WERI-Rb-1 (cell line): ENCODE measurements around the gene FREM1.

ENCODE experiments used
- DNase-seq: peaks from one replicate; pipeline ENCODE4 v3.0.0-alpha.2; 2020
- H3K27ac ChIP-seq: fragments of 250-450 bp; sonication (Bioruptor Pico); 2 replicates; pipeline ENCODE4 v1.5.1; 2020; ENCODE audit warnings: mild to moderate bottlenecking, moderate library complexity
- H3K27me3 ChIP-seq: fragments of 250-450 bp; sonication (Bioruptor Pico); 2 replicates; pipeline ENCODE4 v1.5.1; 2021; ENCODE audit warnings: mild to moderate bottlenecking, low read depth, moderate library complexity; ENCODE audit not compliant: insufficient read depth, severe bottlenecking
- H3K36me3 ChIP-seq: fragments of 250-450 bp; sonication (Bioruptor Pico); 2 replicates; pipeline ENCODE4 v1.5.1; 2020; ENCODE audit warnings: mild to moderate bottlenecking, moderate library complexity
- H3K4me3 ChIP-seq: 2 replicates; pipeline ENCODE4 v1.5.1; 2011; ENCODE audit warnings: low read depth, mild to moderate bottlenecking, control low read depth, low read length
- H3K9me3 ChIP-seq: fragments of 250-450 bp; sonication (Bioruptor Pico); 2 replicates; pipeline ENCODE4 v1.5.1; 2021; ENCODE audit warnings: mild to moderate bottlenecking, moderate library complexity; ENCODE audit not compliant: severe bottlenecking
- TF ChIP-seq, protein P1 (sequence below): IDR thresholded peaks from 2 replicates; pipeline ENCODE4 v1.5.1; 2011; ENCODE audit warnings: low read depth, mild to moderate bottlenecking, control low read depth, inconsistent platforms, low read length

The FREM1 gene

DNA sequence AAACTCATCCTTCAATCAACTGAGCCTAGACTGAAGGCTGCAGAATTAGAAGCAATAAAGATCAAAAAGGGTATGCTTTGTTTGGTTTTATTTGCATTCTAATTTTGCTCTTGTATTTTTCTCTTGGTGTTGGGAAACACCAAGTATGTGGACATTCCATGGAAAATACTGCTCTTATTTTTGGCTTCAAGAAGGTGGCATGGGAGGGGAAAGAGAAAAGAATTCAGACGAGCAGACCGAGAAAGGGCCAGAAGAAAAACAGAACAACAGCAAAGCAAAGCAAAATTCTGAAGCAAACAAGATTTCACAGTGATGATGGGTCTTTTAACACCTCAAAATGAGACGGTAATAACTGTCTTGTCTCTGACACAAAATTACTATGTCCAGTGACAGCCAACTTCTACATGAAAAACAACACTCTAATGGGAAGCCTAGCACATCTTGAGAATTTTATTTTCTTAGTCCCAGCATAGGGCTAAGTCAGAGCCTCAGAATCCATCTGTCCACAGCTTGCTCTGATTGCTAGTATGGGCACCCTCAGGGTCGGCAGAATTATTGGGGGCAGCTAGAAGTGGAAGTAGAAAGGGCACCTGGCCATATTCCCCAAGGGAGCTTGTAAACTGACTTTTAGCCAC is 26.8 kb downstream of the FREM1 start:
- DNase-seq: no peak
- no peak overlapping the region for H3K4me3 ChIP-seq
- H3K27ac ChIP-seq: no peak overlapping the region
- H3K9me3 ChIP-seq: no peaks in the 10 kb centered on the region
- TF ChIP-seq, protein P1, sequence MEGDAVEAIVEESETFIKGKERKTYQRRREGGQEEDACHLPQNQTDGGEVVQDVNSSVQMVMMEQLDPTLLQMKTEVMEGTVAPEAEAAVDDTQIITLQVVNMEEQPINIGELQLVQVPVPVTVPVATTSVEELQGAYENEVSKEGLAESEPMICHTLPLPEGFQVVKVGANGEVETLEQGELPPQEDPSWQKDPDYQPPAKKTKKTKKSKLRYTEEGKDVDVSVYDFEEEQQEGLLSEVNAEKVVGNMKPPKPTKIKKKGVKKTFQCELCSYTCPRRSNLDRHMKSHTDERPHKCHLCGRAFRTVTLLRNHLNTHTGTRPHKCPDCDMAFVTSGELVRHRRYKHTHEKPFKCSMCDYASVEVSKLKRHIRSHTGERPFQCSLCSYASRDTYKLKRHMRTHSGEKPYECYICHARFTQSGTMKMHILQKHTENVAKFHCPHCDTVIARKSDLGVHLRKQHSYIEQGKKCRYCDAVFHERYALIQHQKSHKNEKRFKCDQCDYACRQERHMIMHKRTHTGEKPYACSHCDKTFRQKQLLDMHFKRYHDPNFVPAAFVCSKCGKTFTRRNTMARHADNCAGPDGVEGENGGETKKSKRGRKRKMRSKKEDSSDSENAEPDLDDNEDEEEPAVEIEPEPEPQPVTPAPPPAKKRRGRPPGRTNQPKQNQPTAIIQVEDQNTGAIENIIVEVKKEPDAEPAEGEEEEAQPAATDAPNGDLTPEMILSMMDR: no peak
- H3K27me3 ChIP-seq: no peaks in the 10 kb centered on the region
- no peaks in the 10 kb centered on the region for H3K36me3 ChIP-seq

DNA sequence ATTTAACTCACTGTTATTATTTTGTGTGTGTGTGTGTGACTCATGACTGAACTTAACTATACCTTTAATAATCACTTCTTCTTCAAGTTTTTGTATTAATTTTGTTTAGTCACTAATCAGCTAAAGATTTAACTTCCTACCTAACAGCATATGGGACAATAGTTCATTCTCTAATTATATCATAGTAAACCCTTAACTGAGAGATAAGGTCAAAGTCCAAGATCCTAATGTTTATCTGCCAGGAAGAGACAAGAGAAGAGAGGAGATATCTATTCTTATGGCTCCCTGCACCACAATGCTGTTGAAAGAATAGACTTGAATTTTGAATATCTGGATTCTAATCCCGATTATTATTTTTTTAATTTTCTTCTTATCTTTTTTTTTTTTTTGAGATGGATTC is 28.1 kb downstream of the FREM1 start:
- Histone ChIP-seq H3K36me3 (no peaks in the 10 kb centered on the region), H3K27me3 (no peaks in the 10 kb centered on the region), H3K27ac (no peak overlapping the region), H3K4me3 (no peak overlapping the region), H3K9me3 (no peaks in the 10 kb centered on the region)
- DNase-seq: no peak
- TF ChIP-seq, protein P1: no peak

DNA sequence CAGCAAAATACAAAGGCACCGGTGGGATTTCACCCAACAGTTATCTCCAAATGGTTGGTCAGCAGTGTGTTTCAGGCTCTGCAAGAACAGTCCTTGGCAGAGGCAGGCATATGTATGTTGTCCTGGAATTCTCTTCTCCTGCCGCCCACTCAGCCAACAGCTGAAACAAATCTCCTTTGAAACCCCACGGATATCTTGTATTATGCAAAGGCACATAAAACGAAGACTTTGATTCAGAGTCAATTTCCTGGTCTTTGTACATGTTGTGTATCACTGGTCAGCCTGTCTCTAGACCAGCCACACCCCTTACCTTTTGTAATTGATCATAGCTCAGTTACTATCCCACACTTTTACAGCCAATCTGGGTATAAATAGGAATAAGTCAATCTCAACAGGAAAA is 29.2 kb downstream of the FREM1 start:
- TF ChIP-seq, protein P1: no peak
- no peak for DNase-seq
- Histone ChIP-seq H3K27me3 (no peaks in the 10 kb centered on the region), H3K36me3 (no peaks in the 10 kb centered on the region), H3K27ac (no peak overlapping the region), H3K4me3 (no peak overlapping the region), H3K9me3 (no peaks in the 10 kb centered on the region)

DNA sequence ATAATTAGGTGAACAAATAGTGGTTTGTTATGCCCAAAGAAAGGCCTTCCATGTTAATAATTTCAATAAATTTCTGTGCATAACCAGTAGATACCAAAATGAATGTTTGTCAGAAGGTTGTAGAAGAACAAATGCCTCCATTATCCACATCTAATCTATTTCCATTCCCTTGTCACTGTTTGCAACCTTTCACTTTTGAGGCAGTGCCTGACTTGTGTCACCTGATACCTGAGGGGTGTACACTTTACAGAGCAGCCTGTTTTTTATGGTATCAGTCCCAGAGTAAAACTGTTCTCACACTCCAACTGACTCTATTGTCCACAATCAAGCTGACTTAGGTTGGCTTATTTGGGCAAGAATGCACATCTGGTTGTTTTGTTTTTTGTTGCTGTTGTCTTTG is 40.1 kb downstream of the FREM1 start:
- DNase-seq: no peak
- Histone ChIP-seq H3K36me3 (no peaks in the 10 kb centered on the region), H3K4me3 (no peak overlapping the region), H3K27ac (no peak overlapping the region), H3K9me3 (no peaks in the 10 kb centered on the region), H3K27me3 (no peaks in the 10 kb centered on the region)
- TF ChIP-seq, protein P1: no peak

DNA sequence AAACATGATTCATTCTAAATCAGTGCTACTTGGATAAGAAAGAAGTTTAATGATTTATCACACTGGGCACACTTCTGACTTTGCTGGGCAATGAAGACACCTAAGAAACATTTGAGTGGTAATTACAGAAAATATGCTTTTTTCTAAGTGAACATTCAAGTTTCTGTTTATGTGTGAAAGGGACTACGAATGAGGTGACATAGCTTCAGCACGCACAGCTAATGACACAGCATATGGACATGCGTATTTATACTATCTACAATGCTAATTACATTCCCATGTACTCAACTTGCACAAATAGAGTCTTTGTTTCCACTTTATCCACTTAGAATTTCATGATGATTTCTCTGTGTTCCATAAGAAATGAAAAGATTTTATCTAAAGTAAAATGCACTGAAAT is 40.6 kb downstream of the FREM1 start:
- no peaks in the 10 kb centered on the region for H3K9me3 ChIP-seq
- no peak overlapping the region for H3K4me3 ChIP-seq
- DNase-seq: no peak
- no peak overlapping the region for H3K27ac ChIP-seq
- no peaks in the 10 kb centered on the region for H3K36me3 ChIP-seq
- TF ChIP-seq, protein P1: no peak
- H3K27me3 ChIP-seq: no peaks in the 10 kb centered on the region
